BLaER1 treated with 17β-estradiol and CSF1 and Interleukin-3, amounts not matched to agents 10 nM and 100 nM (cell line): ENCODE measurements around the gene GRIP2.

ENCODE experiments used
- H3K27ac ChIP-seq, 11 experiments: shearing (Covaris generic); formaldehyde crosslinking; 2 replicates each; pipeline ENCODE4 v1.8.1; 2022
- H3K27me3 ChIP-seq, 11 experiments: shearing (Covaris generic); formaldehyde crosslinking; 2 replicates each; pipeline ENCODE4 v1.8.1; 2022
- H3K36me3 ChIP-seq, 11 experiments: shearing (Covaris generic); formaldehyde crosslinking; 2 replicates each; pipeline ENCODE4 v1.8.1; 2022
- H3K4me1 ChIP-seq, 10 experiments: shearing (Covaris generic); formaldehyde crosslinking; 2 replicates each; pipeline ENCODE4 v1.8.1; 2022
- H3K4me2 ChIP-seq, 11 experiments: shearing (Covaris generic); formaldehyde crosslinking; 2 replicates each; pipeline ENCODE4 v1.8.1; 2022
- H3K4me3 ChIP-seq, 10 experiments: shearing (Covaris generic); formaldehyde crosslinking; 2 replicates each; pipeline ENCODE4 v1.8.1; 2022
- H3K9ac ChIP-seq, 11 experiments: shearing (Covaris generic); formaldehyde crosslinking; 2 replicates each; pipeline ENCODE4 v1.8.1; 2022
- H3K9me3 ChIP-seq, 11 experiments: shearing (Covaris generic); formaldehyde crosslinking; replicated peaks in 1 of 11; 2 replicates each; pipeline ENCODE4 v1.8.1; 2022
- H4K20me1 ChIP-seq, 11 experiments: shearing (Covaris generic); formaldehyde crosslinking; 2 replicates each; pipeline ENCODE4 v1.8.1; 2022
- Cebpa-rat ChIP-seq, 11 experiments: shearing (Covaris generic); IDR thresholded peaks; 2 replicates each; pipeline ENCODE4 v1.8.1; 2022

The GRIP2 gene

GRCh38 chr3:14462738-14463137 lies 77.4 kb downstream of the GRIP2 start:
- Histone ChIP-seq H3K36me3 (peaks cover 67 to 100% (median 95%) of the 10 kb centered on the region in 11 experiments), H3K9ac (peak overlapping the region in 3 of 11 experiments; percentile 19 to 44 (median 24); a peak in 2 of 22 replicates), H3K4me1 (peaks cover 12 to 32% (median 26%) of the 10 kb centered on the region in 10 experiments; a peak in 19 of 20 replicates), H3K27me3 (no peaks in the 10 kb centered on the region), H3K27ac (no peak overlapping the region), H4K20me1 (peaks cover 0 to 100% (median 75%) of the 10 kb centered on the region in 11 experiments; a peak in 20 of 22 replicates), H3K4me2 (peak overlapping the region in 7 of 11 experiments; percentile 23 to 68 (median 54); a peak in 12 of 22 replicates), H3K9me3 (no peaks in the 10 kb centered on the region), H3K4me3 (no peak overlapping the region)
- TF ChIP-seq Cebpa-rat (IDR thresholded peaks at IDR 0.05): no peak

- TF ChIP-seq Cebpa-rat (IDR thresholded peaks at IDR 0.05): no peak
- no peak overlapping the region; a peak in 1 of 22 replicates for H3K27ac ChIP-seq
- peaks cover 67 to 100% (median 95%) of the 10 kb centered on the region in 11 experiments for H3K36me3 ChIP-seq
- H3K27me3 ChIP-seq: no peaks in the 10 kb centered on the region
- H3K4me2 ChIP-seq: peak overlapping the region in 8 of 11 experiments; percentile 28 to 68 (median 54); a peak in 16 of 22 replicates
- H3K4me1 ChIP-seq: peaks cover 12 to 32% (median 26%) of the 10 kb centered on the region in 10 experiments; a peak in 19 of 20 replicates
- H3K9ac ChIP-seq: peak overlapping the region in 2 of 11 experiments; percentile 10 to 25; a peak in 1 of 22 replicates
- no peaks in the 10 kb centered on the region for H3K9me3 ChIP-seq
- peaks cover 0 to 100% (median 73%) of the 10 kb centered on the region in 11 experiments; a peak in 19 of 22 replicates for H4K20me1 ChIP-seq
- no peak overlapping the region for H3K4me3 ChIP-seq
Observed at GRCh38 chr3:14461748-14462324, 78.3 kb downstream of the GRIP2 start.

GRCh38 chr3:14461006-14461747 lies 79.0 kb downstream of the GRIP2 start:
- no peak for TF ChIP-seq Cebpa-rat (IDR thresholded peaks at IDR 0.05)
- peak overlapping the region in 9 of 11 experiments; percentile 5 to 68 (median 53); a peak in 16 of 22 replicates for H3K4me2 ChIP-seq
- no peak overlapping the region; a peak in 1 of 22 replicates for H3K27ac ChIP-seq
- H3K36me3 ChIP-seq: peaks cover 67 to 100% (median 95%) of the 10 kb centered on the region in 11 experiments
- peaks cover 0 to 100% (median 72%) of the 10 kb centered on the region in 11 experiments; a peak in 19 of 22 replicates for H4K20me1 ChIP-seq
- no peaks in the 10 kb centered on the region for H3K9me3 ChIP-seq
- peak overlapping the region in 2 of 11 experiments; percentile 10 to 25; a peak in 1 of 22 replicates for H3K9ac ChIP-seq
- peaks cover 12 to 32% (median 26%) of the 10 kb centered on the region in 10 experiments; a peak in 19 of 20 replicates for H3K4me1 ChIP-seq
- no peaks in the 10 kb centered on the region for H3K27me3 ChIP-seq
- no peak overlapping the region for H3K4me3 ChIP-seq

GRCh38 chr3:14460342-14461005 lies 79.7 kb downstream of the GRIP2 start:
- H3K4me1 ChIP-seq: peaks cover 12 to 32% (median 26%) of the 10 kb centered on the region in 10 experiments; a peak in 19 of 20 replicates
- H3K4me2 ChIP-seq: peak overlapping the region in 1 of 11 experiments; percentile 5; a peak in 2 of 22 replicates
- peaks cover 0 to 100% (median 75%) of the 10 kb centered on the region in 11 experiments; a peak in 19 of 22 replicates for H4K20me1 ChIP-seq
- H3K27ac ChIP-seq: no peak overlapping the region
- peaks cover 71 to 100% (median 95%) of the 10 kb centered on the region in 11 experiments for H3K36me3 ChIP-seq
- H3K9ac ChIP-seq: no peak overlapping the region
- no peak overlapping the region for H3K4me3 ChIP-seq
- no peak for TF ChIP-seq Cebpa-rat (IDR thresholded peaks at IDR 0.05)
- no peaks in the 10 kb centered on the region for H3K27me3 ChIP-seq
- H3K9me3 ChIP-seq: no peaks in the 10 kb centered on the region

- H4K20me1 ChIP-seq: peaks cover 0 to 100% (median 77%) of the 10 kb centered on the region in 11 experiments; a peak in 19 of 22 replicates
- TF ChIP-seq Cebpa-rat (IDR thresholded peaks at IDR 0.05): no peak
- no peaks in the 10 kb centered on the region for H3K9me3 ChIP-seq
- H3K9ac ChIP-seq: no peak overlapping the region
- H3K36me3 ChIP-seq: peaks cover 75 to 100% (median 95%) of the 10 kb centered on the region in 11 experiments
- H3K27me3 ChIP-seq: no peaks in the 10 kb centered on the region
- H3K4me2 ChIP-seq: no peak overlapping the region
- peaks cover 12 to 32% (median 26%) of the 10 kb centered on the region in 10 experiments; a peak in 19 of 20 replicates for H3K4me1 ChIP-seq
- H3K27ac ChIP-seq: no peak overlapping the region
- H3K4me3 ChIP-seq: no peak overlapping the region
Observed at GRCh38 chr3:14459787-14460186, 80.4 kb downstream of the GRIP2 start.

GRCh38 chr3:14459384-14459783 lies 80.8 kb downstream of the GRIP2 start:
- Histone ChIP-seq H3K4me3 (no peak overlapping the region), H3K27me3 (no peaks in the 10 kb centered on the region), H3K4me1 (peaks cover 12 to 32% (median 26%) of the 10 kb centered on the region in 10 experiments; a peak in 19 of 20 replicates), H3K9ac (no peak overlapping the region), H3K36me3 (peaks cover 79 to 100% (median 95%) of the 10 kb centered on the region in 11 experiments), H3K27ac (no peak overlapping the region), H3K9me3 (no peaks in the 10 kb centered on the region), H4K20me1 (peaks cover 0 to 100% (median 73%) of the 10 kb centered on the region in 11 experiments; a peak in 19 of 22 replicates), H3K4me2 (no peak overlapping the region)
- no peak for TF ChIP-seq Cebpa-rat (IDR thresholded peaks at IDR 0.05)

GRCh38 chr3:14458434-14459275 lies 81.5 kb downstream of the GRIP2 start:
- Histone ChIP-seq H3K9ac (no peak overlapping the region), H3K36me3 (peaks cover 74 to 100% (median 95%) of the 10 kb centered on the region in 11 experiments)
- no peak for TF ChIP-seq Cebpa-rat (IDR thresholded peaks at IDR 0.05)

GRCh38 chr3:14457999-14458398 lies 82.1 kb downstream of the GRIP2 start:
- Histone ChIP-seq H3K9me3 (no peaks in the 10 kb centered on the region), H3K27ac (no peak overlapping the region), H3K36me3 (peaks cover 74 to 100% (median 95%) of the 10 kb centered on the region in 11 experiments), H3K9ac (no peak overlapping the region), H3K4me3 (no peak overlapping the region), H3K4me2 (no peak overlapping the region), H3K4me1 (peaks cover 12 to 36% (median 20%) of the 10 kb centered on the region in 10 experiments; a peak in 19 of 20 replicates), H3K27me3 (no peaks in the 10 kb centered on the region), H4K20me1 (peaks cover 0 to 100% (median 65%) of the 10 kb centered on the region in 11 experiments; a peak in 19 of 22 replicates)
- TF ChIP-seq Cebpa-rat (IDR thresholded peaks at IDR 0.05): no peak

More at GRCh38 chr3:14458434-14459275, 81.5 kb downstream of the GRIP2 start:
- Histone ChIP-seq H3K27me3 (no peaks in the 10 kb centered on the region), H3K4me3 (no peak overlapping the region), H3K9me3 (no peaks in the 10 kb centered on the region), H4K20me1 (peaks cover 0 to 100% (median 68%) of the 10 kb centered on the region in 11 experiments; a peak in 19 of 22 replicates), H3K27ac (no peak overlapping the region), H3K4me1 (peaks cover 12 to 36% (median 26%) of the 10 kb centered on the region in 10 experiments; a peak in 19 of 20 replicates), H3K4me2 (no peak overlapping the region)
